CD4-positive, alpha-beta T cell (primary cell): ENCODE data around the gene RCOR2. TPM values are rescaled to one million over a fixed set of nuclear protein-coding genes. Genes with fewer than 3 reads are reported as not detected.
"Not testable (repeated sequence)": the region's sequence is repeated elsewhere in the genome, so short reads cannot be mapped to it uniquely, and the experiment has no call there.

Experiments
- ATAC-seq: fragments of 200-7000 bp; cut with Tn5 transposase; one replicate; pipeline ENCODE4 v1.10.0; 2022; ENCODE audit warnings: mild to moderate bottlenecking; ENCODE audit not compliant: poor library complexity
- CTCF ChIA-PET: fragments of 350-600 bp; sonication (Branson Sonifier 250); formaldehyde crosslinking; loops from one replicate; lab custom pipeline; 2021; ENCODE audit warnings: antibody characterized with exemption, inconsistent platforms; lab: Charles Lee
- POLR2A ChIA-PET: fragments of 350-600 bp; sonication (Branson Sonifier 250); formaldehyde crosslinking; loops from one replicate; lab custom pipeline; 2021; ENCODE audit warnings: antibody characterized with exemption, inconsistent platforms; lab: Charles Lee
- DNase-seq, 14 experiments: peaks; one replicate each; pipeline ENCODE4 v3.0.0-alpha.2; 2013 to 2020; ENCODE audit warnings: mixed read lengths in 2 of 14
- H3K27ac ChIP-seq, 2 donors: one replicate each; pipeline versions ENCODE4 v1.5.1 to v1.7.0; 2013; ENCODE audit warnings: low read length in 2 of 2, low read depth in 1 of 2, mild to moderate bottlenecking in 1 of 2
- H3K27me3 ChIP-seq, 2 experiments: 1 replicate in 1 of 2; 2 replicates in 1 of 2; pipeline versions ENCODE4 v1.6.1 to v1.7.0; 2013; ENCODE audit warnings: low read length in 2 of 2, control low read depth in 1 of 2, mild to moderate bottlenecking in 1 of 2, moderate library complexity in 1 of 2; ENCODE audit not compliant: insufficient read depth in 2 of 2, control insufficient read depth in 1 of 2
- H3K36me3 ChIP-seq: one replicate; pipeline ENCODE4 v1.6.1; 2013; ENCODE audit warnings: low read length, control low read depth; ENCODE audit not compliant: insufficient read depth
- H3K4me1 ChIP-seq: one replicate; pipeline ENCODE4 v1.6.1; 2013; ENCODE audit warnings: low read length, control low read depth; ENCODE audit not compliant: insufficient read depth
- H3K4me3 ChIP-seq: one replicate; pipeline ENCODE4 v1.5.1; 2013; ENCODE audit warnings: mild to moderate bottlenecking, low read length, moderate library complexity
- H3K9me3 ChIP-seq, 2 experiments: 1 replicate in 1 of 2; 2 replicates in 1 of 2; pipeline versions ENCODE4 v1.6.1 to v1.7.0; 2013; ENCODE audit warnings: low read length in 2 of 2, mild to moderate bottlenecking in 2 of 2, control low read depth in 1 of 2, moderate library complexity in 1 of 2; ENCODE audit not compliant: control insufficient read depth in 1 of 2, insufficient read depth in 1 of 2
- H3K27ac Mint-ChIP-seq: one replicate; pipeline ENCODE4 v1.8.0; 2020; ENCODE audit warnings: mixed read lengths
- H3K27me3 Mint-ChIP-seq: one replicate; pipeline ENCODE4 v1.8.0; 2021; ENCODE audit warnings: mixed read lengths
- H3K36me3 Mint-ChIP-seq: one replicate; pipeline ENCODE4 v1.8.0; 2021; ENCODE audit warnings: low read depth, mixed read lengths
- H3K4me1 Mint-ChIP-seq: one replicate; pipeline ENCODE4 v1.8.0; 2021; ENCODE audit warnings: low read depth, mixed read lengths
- H3K4me3 Mint-ChIP-seq: one replicate; pipeline ENCODE4 v1.8.0; 2020; ENCODE audit warnings: mild to moderate bottlenecking, mixed read lengths
- H3K9me3 Mint-ChIP-seq: one replicate; pipeline ENCODE4 v1.8.0; 2020; ENCODE audit warnings: mixed read lengths
- CTCF ChIP-seq: fragments of 200-600 bp; IDR thresholded peaks from one replicate; pipeline ENCODE4 v1.8.0; 2022; ENCODE audit warnings: antibody characterized with exemption, mild to moderate bottlenecking
- intact Hi-C, 2 experiments: fragments of 100-400 bp; cut with DNase I in 1 of 2; cut with micrococcal nuclease in 1 of 2; formaldehyde crosslinking; loops; one replicate each; pipeline versions ENCODE4 v1.15.1 to v1.9.0; 2023 to 2025; cut with DNase I, micrococcal nuclease
- total RNA-seq, 174 experiments: library from RNA in 2 of 174; stranded (reverse) in 2 of 174; gene quantifications; one replicate each; pipeline ENCODE4 v1.2.3 and lab custom pipeline; 2021 to 2026

Gene RCOR2
- total RNA-seq, 2 experiments from 2014 or later, result not detected

- no peaks in the 10 kb centered on the region for H3K27me3 Mint-ChIP-seq
- POLR2A ChIA-PET, result interaction anchor here (1.2 to 1.3 kb wide), 2 partner anchors 20 to 29 kb away, joined by 3 to 9 read pairs; partner anchors contain the start of gene MARK2
Measured at GRCh38 chr11:63867511-63867910, 49.5 kb downstream of the RCOR2 start.

GRCh38 chr11:63866211-63866610 lies 50.8 kb downstream of the RCOR2 start:
- H3K36me3 Mint-ChIP-seq, result peaks cover 32% of the 10 kb centered on the region
- peak; percentile 46 to 88 (median 70) for DNase-seq
- POLR2A ChIA-PET, result interaction anchor here (0.7 to 2.6 kb wide), 5 partner anchors 11 to 38 kb away, joined by 3 to 7 read pairs (median 3); no protein-coding TSS in a partner anchor

More at GRCh38 chr11:63867511-63867910, 49.5 kb downstream of the RCOR2 start:
- no peaks in the 10 kb centered on the region for H3K27me3 ChIP-seq
- H3K36me3 Mint-ChIP-seq, result peaks cover 25% of the 10 kb centered on the region
- CTCF ChIA-PET, result interaction anchor here (1.1 kb wide), 1 partner anchor 78 kb away, joined by 3 read pairs; no protein-coding TSS in a partner anchor
- H3K36me3 ChIP-seq, result peaks cover 3% of the 10 kb centered on the region
- peak overlapping the region; percentile 67 for H3K27ac Mint-ChIP-seq
- H3K27ac ChIP-seq, result no peak overlapping the region
- no peak for DNase-seq
- no peak for ATAC-seq
- no peaks in the 10 kb centered on the region for H3K9me3 Mint-ChIP-seq
- no peaks in the 10 kb centered on the region for H3K9me3 ChIP-seq
- no peak for TF ChIP-seq CTCF
- H3K4me3 ChIP-seq, result no peak overlapping the region
- intact Hi-C loops, result loop anchor here (5.0 kb wide), 2 partner anchors 35 to 40 kb away; no protein-coding TSS in a partner anchor
- peaks cover 85% of the 10 kb centered on the region for H3K4me1 Mint-ChIP-seq
- H3K4me3 Mint-ChIP-seq, result peak overlapping the region; percentile 8
- peaks cover 94% of the 10 kb centered on the region for H3K4me1 ChIP-seq

GRCh38 chr11:63863620-63864019 lies 53.3 kb downstream of the RCOR2 start:
- H3K27me3 Mint-ChIP-seq, H3K4me3 ChIP-seq, H3K27ac ChIP-seq, CTCF ChIA-PET, ATAC-seq, H3K9me3 ChIP-seq, H3K4me3 Mint-ChIP-seq, H3K9me3 Mint-ChIP-seq, H3K27me3 ChIP-seq, DNase-seq, intact Hi-C loops: not testable (repeated sequence)
- Mint-ChIP-seq H3K27ac (peak overlapping the region; percentile 73), H3K4me1 (peaks cover 63% of the 10 kb centered on the region), H3K36me3 (peaks cover 34% of the 10 kb centered on the region)
- H3K4me1 ChIP-seq, result peaks cover 65% of the 10 kb centered on the region
- POLR2A ChIA-PET, result interaction anchor here (1.1 to 2.3 kb wide), 3 partner anchors 13 to 25 kb away, joined by 4 to 15 read pairs (median 7); partner anchors contain the start of gene MARK2
- H3K36me3 ChIP-seq, result peaks cover 23% of the 10 kb centered on the region

More at GRCh38 chr11:63866211-63866610, 50.8 kb downstream of the RCOR2 start:
- Mint-ChIP-seq H3K9me3 (no peaks in the 10 kb centered on the region), H3K27me3 (no peaks in the 10 kb centered on the region), H3K27ac (peak overlapping the region; percentile 67), H3K4me1 (peaks cover 81% of the 10 kb centered on the region), H3K4me3 (peak overlapping the region; percentile 72)
- Histone ChIP-seq H3K9me3 (no peaks in the 10 kb centered on the region), H3K27me3 (no peaks in the 10 kb centered on the region), H3K36me3 (peaks cover 7% of the 10 kb centered on the region), H3K27ac (peak overlapping the region; percentile 10 to 28), H3K4me3 (no peak overlapping the region), H3K4me1 (peaks cover 87% of the 10 kb centered on the region)
- ATAC-seq, result peak; percentile 65
- CTCF ChIA-PET, result interaction anchor here (1.0 kb wide), 1 partner anchor 26 kb away, joined by 4 read pairs; no protein-coding TSS in a partner anchor
- no peak for TF ChIP-seq CTCF
- intact Hi-C loops, result loop anchor here (1.0 to 5.0 kb wide), 3 partner anchors 26 to 41 kb away; no protein-coding TSS in a partner anchor
